Keratinocyte (primary cell): Measurements from ENCODE around the gene CACNA1B. TPM values are rescaled to one million over a fixed set of nuclear protein-coding genes. Genes with fewer than 3 reads are reported as not detected.

Experiments used
- DNase-seq: peaks from one replicate; pipeline ENCODE4 v3.0.0-alpha.2; 2011; ENCODE audit warnings: low read depth, missing footprints, low spot score
- FAIRE-seq: peaks from 2 replicates; lab custom pipeline; 2011; peaks lifted over from hg19 to GRCh38; lab: Jason Lieb, UNC
- H2AFZ ChIP-seq: 2 replicates; pipeline ENCODE4 v1.6.0; 2012; ENCODE audit warnings: low read length, control low read depth, inconsistent platforms; ENCODE audit not compliant: control insufficient read depth
- H3K27ac ChIP-seq: 2 replicates; pipeline ENCODE4 v1.5.1; 2011; ENCODE audit warnings: low read length; ENCODE audit not compliant: control insufficient read depth, insufficient read depth
- H3K27me3 ChIP-seq: 3 replicates; pipeline ENCODE4 v1.6.0; 2011; ENCODE audit warnings: low read length; ENCODE audit not compliant: control insufficient read depth, insufficient read depth; ENCODE audit errors: extremely low read depth
- H3K36me3 ChIP-seq, 2 experiments: 2 replicates in 1 of 2; 3 replicates in 1 of 2; pipeline ENCODE4 v1.5.1; 2011; ENCODE audit warnings: low read length in 2 of 2, mild to moderate bottlenecking in 1 of 2; ENCODE audit not compliant: control insufficient read depth in 2 of 2, insufficient read depth in 2 of 2; ENCODE audit errors: extremely low read depth in 1 of 2
- H3K4me1 ChIP-seq: 3 replicates; pipeline ENCODE4 v1.5.1; 2011; ENCODE audit warnings: low read length; ENCODE audit not compliant: control insufficient read depth, insufficient read depth; ENCODE audit errors: extremely low read depth
- H3K4me2 ChIP-seq: 3 replicates; pipeline ENCODE4 v1.6.0; 2011; ENCODE audit warnings: low read depth, low read length; ENCODE audit not compliant: control insufficient read depth, insufficient read depth; ENCODE audit errors: extremely low read depth
- H3K4me3 ChIP-seq, 3 experiments: fragments of 200-600 bp in 1 of 3; sonication (generic) in 1 of 3; 2 replicates in 2 of 3; 3 replicates in 1 of 3; pipeline ENCODE4 v1.5.1; 2011 to 2016; ENCODE audit warnings: low read length in 3 of 3, mild to moderate bottlenecking in 3 of 3, control low read depth in 2 of 3, inconsistent platforms in 1 of 3, low read depth in 1 of 3, mixed read lengths in 1 of 3, mixed run types in 1 of 3, moderate library complexity in 1 of 3; ENCODE audit not compliant: control insufficient read depth in 2 of 3, insufficient read depth in 2 of 3; ENCODE audit errors: extremely low read depth in 1 of 3
- H3K79me2 ChIP-seq: 2 replicates; pipeline ENCODE4 v1.6.0; 2012; ENCODE audit warnings: low read length; ENCODE audit not compliant: control insufficient read depth, insufficient read depth
- H3K9ac ChIP-seq: 3 replicates; pipeline ENCODE4 v1.6.0; 2011; ENCODE audit warnings: low read length; ENCODE audit not compliant: control insufficient read depth, insufficient read depth; ENCODE audit errors: extremely low read depth
- H3K9me1 ChIP-seq: 3 replicates; pipeline ENCODE4 v1.6.0; 2011; ENCODE audit warnings: low read length; ENCODE audit not compliant: control insufficient read depth, insufficient read depth; ENCODE audit errors: extremely low read depth
- H3K9me3 ChIP-seq: 2 replicates; pipeline ENCODE4 v1.5.1; 2012; ENCODE audit warnings: low read depth, low read length; ENCODE audit not compliant: control insufficient read depth
- H4K20me1 ChIP-seq: 3 replicates; pipeline ENCODE4 v1.6.0; 2011; ENCODE audit warnings: low read length; ENCODE audit not compliant: control insufficient read depth, insufficient read depth; ENCODE audit errors: extremely low read depth
- EZH2 ChIP-seq: IDR thresholded peaks from one replicate; pipeline ENCODE4 v1.6.1; 2012; ENCODE audit warnings: inconsistent platforms, mild to moderate bottlenecking, low read length, moderate library complexity
- dilution Hi-C: fragments of 300-500 bp; cut with MboI; formaldehyde crosslinking; loops from one replicate; pipeline ENCODE4 v1.7.0; 2020; ENCODE audit warnings: low sequenced_read_pairs; ENCODE audit not compliant: extremely low pct_ligation_motif_present
- polyA plus RNA-seq, 5 experiments: library from polyadenylated mRNA; depleted of rRNA in 3 of 5; stranded (reverse) in 3 of 5; stranded (forward) in 1 of 5; unstranded in 1 of 5; fragments of >200 nt; gene quantifications; 1 replicate in 1 of 5; 2 replicates in 3 of 5; 3 replicates in 1 of 5; pipeline versions ENCODE4 v1.2.1 to v1.2.3, GENCODE V29; 2011 to 2012; ENCODE audit warnings: missing spikeins in 2 of 5, low read depth in 1 of 5, low replicate concordance in 1 of 5
- TF ChIP-seq, protein P1 (sequence below), 3 experiments: IDR thresholded peaks in 1 of 3; conservative IDR thresholded peaks in 1 of 3; optimal IDR thresholded peaks in 1 of 3; 2 replicates in 2 of 3; 3 replicates in 1 of 3; pipeline versions ENCODE3 to v1.5.1; 2011; ENCODE audit warnings: low read length in 3 of 3, mild to moderate bottlenecking in 3 of 3, moderate library complexity in 2 of 3, control low read depth in 1 of 3, inconsistent platforms in 1 of 3; ENCODE audit not compliant: insufficient read depth in 2 of 3; ENCODE audit errors: extremely low read depth in 1 of 3

The CACNA1B gene
- polyA plus RNA-seq, 1 donor (not counting 4 experiments of a cell fraction or from before 2014, with no cell fraction given), result 0.01 TPM

DNA sequence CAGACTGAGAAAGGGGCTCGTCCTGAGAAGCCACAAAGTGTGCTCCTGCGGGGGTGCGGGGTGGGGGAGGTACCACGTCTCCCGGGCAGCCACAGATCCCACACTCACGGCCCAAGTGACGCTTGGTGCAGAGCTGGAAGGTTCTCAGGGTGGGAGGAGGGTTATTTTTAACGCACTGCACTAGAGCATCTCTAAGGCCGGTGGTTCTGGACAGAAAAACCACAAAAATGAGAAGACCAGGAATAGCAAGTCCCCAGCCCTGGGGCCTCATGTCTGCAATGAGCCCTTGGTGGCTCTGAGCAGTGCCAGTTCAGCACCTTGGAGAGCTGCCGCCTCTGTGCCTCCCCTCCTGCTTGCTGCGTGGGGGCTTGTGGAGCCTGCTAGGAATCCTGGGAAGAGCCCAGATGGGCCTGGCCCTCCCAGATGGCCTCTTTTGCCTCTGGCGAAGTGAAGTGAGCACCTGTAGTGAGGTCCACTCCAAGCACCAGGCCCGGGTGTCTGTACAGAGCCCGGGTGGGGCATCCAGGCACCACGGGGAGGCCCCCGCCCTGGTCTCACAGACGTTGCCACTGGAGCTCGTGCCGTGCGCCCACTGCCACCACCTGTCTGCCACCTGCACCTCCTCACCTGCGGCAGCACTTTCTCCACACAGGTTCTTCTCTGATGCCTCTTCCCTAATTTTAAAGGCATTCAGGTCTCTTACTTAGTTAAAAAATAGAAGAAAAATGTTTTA, 48.9 kb upstream of the CACNA1B start:
- no peak for DNase-seq
- dilution Hi-C loops, result no loop called here
- no peak overlapping the region for H3K27ac ChIP-seq
- no peak overlapping the region for H3K4me3 ChIP-seq
- no peaks in the 10 kb centered on the region for H3K4me1 ChIP-seq
- no peaks in the 10 kb centered on the region for H3K9me3 ChIP-seq
- no peak for FAIRE-seq
- no peaks in the 10 kb centered on the region for H3K79me2 ChIP-seq
- no peaks in the 10 kb centered on the region for H3K27me3 ChIP-seq
- H4K20me1 ChIP-seq, result peaks cover 12% of the 10 kb centered on the region
- TF ChIP-seq, protein P1, sequence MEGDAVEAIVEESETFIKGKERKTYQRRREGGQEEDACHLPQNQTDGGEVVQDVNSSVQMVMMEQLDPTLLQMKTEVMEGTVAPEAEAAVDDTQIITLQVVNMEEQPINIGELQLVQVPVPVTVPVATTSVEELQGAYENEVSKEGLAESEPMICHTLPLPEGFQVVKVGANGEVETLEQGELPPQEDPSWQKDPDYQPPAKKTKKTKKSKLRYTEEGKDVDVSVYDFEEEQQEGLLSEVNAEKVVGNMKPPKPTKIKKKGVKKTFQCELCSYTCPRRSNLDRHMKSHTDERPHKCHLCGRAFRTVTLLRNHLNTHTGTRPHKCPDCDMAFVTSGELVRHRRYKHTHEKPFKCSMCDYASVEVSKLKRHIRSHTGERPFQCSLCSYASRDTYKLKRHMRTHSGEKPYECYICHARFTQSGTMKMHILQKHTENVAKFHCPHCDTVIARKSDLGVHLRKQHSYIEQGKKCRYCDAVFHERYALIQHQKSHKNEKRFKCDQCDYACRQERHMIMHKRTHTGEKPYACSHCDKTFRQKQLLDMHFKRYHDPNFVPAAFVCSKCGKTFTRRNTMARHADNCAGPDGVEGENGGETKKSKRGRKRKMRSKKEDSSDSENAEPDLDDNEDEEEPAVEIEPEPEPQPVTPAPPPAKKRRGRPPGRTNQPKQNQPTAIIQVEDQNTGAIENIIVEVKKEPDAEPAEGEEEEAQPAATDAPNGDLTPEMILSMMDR (optimal IDR thresholded peaks at IDR 0.05 in 1 of 3, IDR thresholded peaks at IDR 0.05 in 1 of 3, conservative IDR thresholded peaks at IDR 0.05 in 1 of 3; ENCODE audit: extremely low read depth in 1 of 3, insufficient read depth in 2 of 3, low read length in 3 of 3), result no peak
- H2AFZ ChIP-seq, result no peak overlapping the region
- H3K9me1 ChIP-seq, result no peaks in the 10 kb centered on the region
- no peak overlapping the region for H3K9ac ChIP-seq
- no peak overlapping the region for H3K4me2 ChIP-seq
- peaks cover 5 to 20% of the 10 kb centered on the region in 2 experiments for H3K36me3 ChIP-seq

DNA sequence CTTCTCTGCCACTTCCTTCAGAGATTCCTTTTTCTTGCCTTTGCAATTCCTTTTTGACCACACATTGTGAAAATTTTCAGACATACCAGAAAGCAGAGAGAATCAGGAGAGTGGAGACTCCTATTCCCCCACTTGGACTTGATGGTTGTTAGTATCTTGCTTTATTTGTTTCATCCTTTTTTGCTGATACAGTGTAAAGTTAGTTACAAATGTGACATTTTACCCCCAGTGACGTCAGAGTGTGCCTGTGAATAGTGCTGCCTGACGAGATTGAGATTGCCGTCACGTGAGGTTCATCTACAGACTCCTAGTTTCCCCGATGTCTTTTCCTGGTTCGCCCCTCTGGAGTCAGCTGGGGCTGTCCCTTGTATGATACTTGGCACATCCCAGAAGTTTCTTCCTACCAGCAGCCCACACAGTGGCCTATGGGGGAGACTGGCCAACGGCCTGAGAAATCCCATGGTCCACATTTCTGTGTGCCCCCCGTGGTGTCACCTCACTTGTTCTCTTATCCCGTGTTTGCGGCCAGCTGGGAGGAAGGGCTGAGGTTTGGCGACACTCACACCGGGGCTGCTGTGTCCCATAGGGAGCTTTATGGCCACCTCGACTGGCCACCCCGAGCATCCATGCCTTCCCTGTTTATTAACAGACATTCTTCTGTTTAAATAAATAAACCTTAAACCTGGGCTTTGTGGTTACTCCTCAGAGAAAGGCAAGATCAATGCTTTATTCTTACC, 48.2 kb upstream of the CACNA1B start:
- no peak for FAIRE-seq
- no peak overlapping the region for H2AFZ ChIP-seq

More for the DNA sequence above, 48.2 kb upstream of the CACNA1B start:
- Histone ChIP-seq H3K9me1 (no peaks in the 10 kb centered on the region), H3K79me2 (no peaks in the 10 kb centered on the region), H3K9me3 (no peaks in the 10 kb centered on the region), H3K4me1 (no peaks in the 10 kb centered on the region), H3K27me3 (no peaks in the 10 kb centered on the region), H3K9ac (no peak overlapping the region), H3K4me3 (no peak overlapping the region), H3K36me3 (peaks cover 5 to 17% of the 10 kb centered on the region in 2 experiments), H4K20me1 (peaks cover 12% of the 10 kb centered on the region), H3K27ac (no peak overlapping the region), H3K4me2 (no peak overlapping the region)
- dilution Hi-C loops, result no loop called here
- no peak for DNase-seq
- TF ChIP-seq, protein P1 (optimal IDR thresholded peaks at IDR 0.05 in 1 of 3, IDR thresholded peaks at IDR 0.05 in 1 of 3, conservative IDR thresholded peaks at IDR 0.05 in 1 of 3; ENCODE audit: extremely low read depth in 1 of 3, insufficient read depth in 2 of 3, low read length in 3 of 3), result no peak
- no peak for TF ChIP-seq EZH2
